HG02763 (cell line): ENCODE results near the gene KRTAP29-1.

ENCODE experiments used
- ATAC-seq: cut with Tn5 transposase; IDR thresholded peaks from one replicate; pipeline ENCODE4 v1.9.1; 2021; ENCODE audit warnings: mild to moderate bottlenecking, moderate library complexity; ENCODE audit not compliant: unreplicated experiment

Gene KRTAP29-1

GRCh38 chr17:41329279-41329948 lies 26.8 kb upstream of the KRTAP29-1 start:
- no peak for ATAC-seq

- ATAC-seq, result no peak
Measured at GRCh38 chr17:41328207-41328606, 25.6 kb upstream of the KRTAP29-1 start.

GRCh38 chr17:41327411-41328120 lies 24.9 kb upstream of the KRTAP29-1 start:
- no peak for ATAC-seq

- ATAC-seq, result no peak
Measured at GRCh38 chr17:41326173-41327145, 23.8 kb upstream of the KRTAP29-1 start.

- no peak for ATAC-seq
Measured at GRCh38 chr17:41325611-41326010, 23.0 kb upstream of the KRTAP29-1 start.

- ATAC-seq, result no peak
Measured at GRCh38 chr17:41325126-41325525, 22.5 kb upstream of the KRTAP29-1 start.

- no peak for ATAC-seq
Measured at GRCh38 chr17:41324180-41325075, 21.8 kb upstream of the KRTAP29-1 start.

- no peak for ATAC-seq
Measured at GRCh38 chr17:41322903-41323895, 20.5 kb upstream of the KRTAP29-1 start.

GRCh38 chr17:41322094-41322902 lies 19.6 kb upstream of the KRTAP29-1 start:
- ATAC-seq, result no peak

GRCh38 chr17:41318231-41318630 lies 15.6 kb upstream of the KRTAP29-1 start:
- no peak for ATAC-seq

GRCh38 chr17:41315814-41316445 lies 13.3 kb upstream of the KRTAP29-1 start:
- ATAC-seq, result no peak

- ATAC-seq, result no peak
Measured at GRCh38 chr17:41315204-41315794, 12.6 kb upstream of the KRTAP29-1 start, which contains the start of gene KRTAP17-1. Gene KRTAP17-1, minus strand, starts transcription at chr17:41315710. Its CDS starts 60 bp downstream, at chr17:41315650.

GRCh38 chr17:41311111-41311510 lies 8.5 kb upstream of the KRTAP29-1 start:
- no peak for ATAC-seq

- no peak for ATAC-seq
Measured at GRCh38 chr17:41308918-41309359, 6.3 kb upstream of the KRTAP29-1 start, which contains the start of gene KRTAP16-1. Gene KRTAP16-1, minus strand, starts transcription at chr17:41309309. Its CDS starts 56 bp downstream, at chr17:41309253.

GRCh38 chr17:41308251-41308917 lies 5.7 kb upstream of the KRTAP29-1 start:
- no peak for ATAC-seq

- no peak for ATAC-seq
Measured at GRCh38 chr17:41307647-41308046, 5.0 kb upstream of the KRTAP29-1 start.

GRCh38 chr17:41304091-41304490 lies 1.4 kb upstream of the KRTAP29-1 start:
- no peak for ATAC-seq
